Aorta (tissue), 5 donors: ENCODE results near the gene HNRNPH1. TPM values are rescaled to one million over a fixed set of nuclear protein-coding genes. Genes with fewer than 3 reads are reported as not detected.

Source experiments
- ATAC-seq: fragments of 200-7000 bp; cut with Tn5 transposase; one replicate; pipeline ENCODE4 v1.9.1; 2022; ENCODE audit warnings: moderate library complexity; ENCODE audit not compliant: low FRiP score
- DNase-seq, 2 donors: peaks; one replicate each; pipeline ENCODE4 v3.0.0-alpha.2; 2020
- H3K27ac ChIP-seq, 2 donors: one replicate each; pipeline ENCODE4 v1.5.1; 2013; ENCODE audit warnings: low read length in 2 of 2, mild to moderate bottlenecking in 2 of 2, moderate library complexity in 2 of 2, control low read depth in 1 of 2, inconsistent platforms in 1 of 2, low read depth in 1 of 2
- H3K27me3 ChIP-seq, 2 donors: one replicate each; pipeline ENCODE4 v1.6.1; 2013; ENCODE audit warnings: control low read depth in 1 of 2, low read length in 1 of 2, mild to moderate bottlenecking in 1 of 2, moderate library complexity in 1 of 2; ENCODE audit not compliant: insufficient read depth in 2 of 2, control insufficient read depth in 1 of 2
- H3K36me3 ChIP-seq, 2 donors: one replicate each; pipeline ENCODE4 v1.6.1; 2013; ENCODE audit warnings: control low read depth in 1 of 2, low read length in 1 of 2, mild to moderate bottlenecking in 1 of 2; ENCODE audit not compliant: insufficient read depth in 2 of 2, control insufficient read depth in 1 of 2
- H3K4me1 ChIP-seq, 2 donors: one replicate each; pipeline ENCODE4 v1.6.1; 2013; ENCODE audit warnings: low read length in 2 of 2, control low read depth in 1 of 2, mild to moderate bottlenecking in 1 of 2, moderate library complexity in 1 of 2; ENCODE audit not compliant: insufficient read depth in 2 of 2, control insufficient read depth in 1 of 2
- H3K4me3 ChIP-seq, 2 donors: one replicate each; pipeline ENCODE4 v1.5.1; 2013; ENCODE audit warnings: low read length in 2 of 2, control low read depth in 1 of 2, mild to moderate bottlenecking in 1 of 2
- H3K9me3 ChIP-seq: one replicate; pipeline ENCODE4 v1.6.1; 2013; ENCODE audit warnings: mild to moderate bottlenecking, low read length; ENCODE audit not compliant: control insufficient read depth
- WGBS, 2 donors: extraction: QIAGEN DNeasy Blood & Tissue Kit; methylation state at CpG; one replicate each; pipeline ENCODE4 v1.1.7; 2013; 5-methylcytosine and 5-hydroxymethylcytosine counted together
- intact Hi-C, 2 donors: fragments of 100-400 bp; cut with DNase I; formaldehyde crosslinking; loops; one replicate each; pipeline versions ENCODE4 v1.14.2 to v1.15.0; 2022
- polyA plus RNA-seq, 2 donors: library from polyadenylated mRNA; stranded (reverse); fragments of 200-250 nt; gene quantifications; one replicate each; pipeline ENCODE4 v1.2.3, GENCODE V29; 2013
- total RNA-seq, 2 donors: library from RNA; stranded (reverse); fragmentation: NEBNext Ultra II Directional; extraction: Animal tissue kit (Norgen Biotek cat#: 25700); gene quantifications; one replicate each; pipeline ENCODE4 v1.2.1, GENCODE V29; 2021
- donor health status: healthy with polysubstance abuse.
- donor health status: Bipolar disorder and iron deficiency.
- donor health status: DM: no; HTN: no; CAD: no.
- donor health status: DM: no; HTN: no; CAD: no.
- donor health status: DM: yes; HTN: yes; CAD: no.

The HNRNPH1 gene
- total and polyA plus RNA-seq, 4 donors, result 141 to 680 (median 404) TPM

GRCh38 chr5:179577286-179577960 lies 46.0 kb downstream of the HNRNPH1 start:
- ATAC-seq, result no peak

GRCh38 chr5:179572386-179572785 lies 51.1 kb downstream of the HNRNPH1 start:
- intact Hi-C loops, result no loop called here
- H3K4me3 ChIP-seq, result no peak overlapping the region
- H3K9me3 ChIP-seq, result no peaks in the 10 kb centered on the region
- peaks cover 8 to 10% of the 10 kb centered on the region in 2 donors for H3K36me3 ChIP-seq
- ATAC-seq (no peak), DNase-seq (no peak)
- H3K4me1 ChIP-seq, result no peaks in the 10 kb centered on the region
- H3K27me3 ChIP-seq, result no peaks in the 10 kb centered on the region
- WGBS, 2 donors, result 91% methylated on average over 8 of the region's 8 CpGs
- H3K27ac ChIP-seq, result no peak overlapping the region

More at GRCh38 chr5:179577286-179577960, 46.0 kb downstream of the HNRNPH1 start:
- Histone ChIP-seq H3K4me1 (no peaks in the 10 kb centered on the region), H3K4me3 (no peak overlapping the region), H3K27ac (no peak overlapping the region), H3K27me3 (no peaks in the 10 kb centered on the region), H3K36me3 (peaks cover 0 to 7% of the 10 kb centered on the region in 2 donors), H3K9me3 (no peaks in the 10 kb centered on the region)
- DNase-seq, result no peak
- 96% methylated on average over 41 to 42 of the region's 42 CpGs for WGBS, 2 donors
- intact Hi-C loops, result no loop called here

GRCh38 chr5:179568721-179569120 lies 54.8 kb downstream of the HNRNPH1 start:
- 59 to 71% methylated on average over 7 of the region's 7 CpGs for WGBS, 2 donors
- no peaks in the 10 kb centered on the region for H3K27me3 ChIP-seq
- H3K9me3 ChIP-seq, result no peaks in the 10 kb centered on the region
- no peak overlapping the region for H3K27ac ChIP-seq
- H3K36me3 ChIP-seq, result peaks cover 8 to 10% of the 10 kb centered on the region in 2 donors
- DNase-seq (no peak), ATAC-seq (no peak)
- intact Hi-C loops, result no loop called here
- no peak overlapping the region for H3K4me3 ChIP-seq
- no peaks in the 10 kb centered on the region for H3K4me1 ChIP-seq

- no peaks in the 10 kb centered on the region for H3K9me3 ChIP-seq
- no peaks in the 10 kb centered on the region for H3K27me3 ChIP-seq
- intact Hi-C loops, result no loop called here
- ATAC-seq, result no peak
- no peak overlapping the region for H3K27ac ChIP-seq
- DNase-seq, result no peak
- 47 to 80% methylated on average over 2 of the region's 2 CpGs for WGBS, 2 donors
- H3K4me1 ChIP-seq, result no peaks in the 10 kb centered on the region
- peaks cover 4 to 8% of the 10 kb centered on the region in 2 donors for H3K36me3 ChIP-seq
- H3K4me3 ChIP-seq, result no peak overlapping the region
Observed at GRCh38 chr5:179564526-179564925, 58.9 kb downstream of the HNRNPH1 start.

Other genes starting within 250 kb of the HNRNPH1 start
- gene RUFY1, start 73.1 kb downstream of the HNRNPH1 start, total RNA-seq, result 10 to 100 TPM; 35.4 to 51.9 TPM
- 10 to 100 TPM; 26.8 to 27.9 TPM for gene RUFY1, start 73.1 kb downstream of the HNRNPH1 start, polyA plus RNA-seq
- not detected for gene CBY3, start 57.4 kb upstream of the HNRNPH1 start, total RNA-seq
- gene CBY3, start 57.4 kb upstream of the HNRNPH1 start, polyA plus RNA-seq, result not detected
- 100 to 1,000 TPM; 511 to 514 TPM for gene CANX, start 75.3 kb upstream of the HNRNPH1 start, total RNA-seq
- 100 to 1,000 TPM; 143 to 182 TPM for gene CANX, start 75.3 kb upstream of the HNRNPH1 start, polyA plus RNA-seq
- 10 to 100 TPM; 26.1 to 35.3 TPM for gene MAML1, start 109.2 kb upstream of the HNRNPH1 start, total RNA-seq
- gene MAML1, start 109.2 kb upstream of the HNRNPH1 start, polyA plus RNA-seq, result 10 to 100 TPM in 1 of 2 donors, 1 to 10 TPM in 1; 7.0 to 12.1 TPM
- gene LTC4S, start 170.3 kb upstream of the HNRNPH1 start, total RNA-seq, result 10 to 100 TPM; 16.1 to 34.7 TPM
- gene LTC4S, start 170.3 kb upstream of the HNRNPH1 start, polyA plus RNA-seq, result 1 to 10 TPM; 6.6 to 9.3 TPM
- 10 to 100 TPM; 56.0 to 78.8 TPM for gene MGAT4B, start 183.2 kb upstream of the HNRNPH1 start, total RNA-seq
- gene MGAT4B, start 183.2 kb upstream of the HNRNPH1 start, polyA plus RNA-seq, result 10 to 100 TPM; 74.6 to 77.3 TPM
- 100 to 1,000 TPM; 333 to 404 TPM for gene SQSTM1, start 197.2 kb upstream of the HNRNPH1 start, total RNA-seq
- 100 to 1,000 TPM; 152 to 358 TPM for gene SQSTM1, start 197.2 kb upstream of the HNRNPH1 start, polyA plus RNA-seq
- 10 to 100 TPM; 22.9 to 46.6 TPM for gene MRNIP, start 235.1 kb upstream of the HNRNPH1 start, total RNA-seq
- gene MRNIP, start 235.1 kb upstream of the HNRNPH1 start, polyA plus RNA-seq, result 100 to 1,000 TPM in 1 of 2 donors, 10 to 100 TPM in 1; 24.2 to 103 TPM